Stimulated activated CD4-positive, alpha-beta T cell treated with anti-CD3 and anti-CD28 coated beads, TNF-alpha, amount 100 ng/mL, for 4 hours (primary cell): ENCODE results near the gene CFAP410.

ENCODE experiments used
- DNase-seq, 3 experiments: peaks; one replicate each; pipeline ENCODE4 v3.0.0-alpha.2; 2020; ENCODE audit warnings: low read depth in 3 of 3

The CFAP410 gene

DNA sequence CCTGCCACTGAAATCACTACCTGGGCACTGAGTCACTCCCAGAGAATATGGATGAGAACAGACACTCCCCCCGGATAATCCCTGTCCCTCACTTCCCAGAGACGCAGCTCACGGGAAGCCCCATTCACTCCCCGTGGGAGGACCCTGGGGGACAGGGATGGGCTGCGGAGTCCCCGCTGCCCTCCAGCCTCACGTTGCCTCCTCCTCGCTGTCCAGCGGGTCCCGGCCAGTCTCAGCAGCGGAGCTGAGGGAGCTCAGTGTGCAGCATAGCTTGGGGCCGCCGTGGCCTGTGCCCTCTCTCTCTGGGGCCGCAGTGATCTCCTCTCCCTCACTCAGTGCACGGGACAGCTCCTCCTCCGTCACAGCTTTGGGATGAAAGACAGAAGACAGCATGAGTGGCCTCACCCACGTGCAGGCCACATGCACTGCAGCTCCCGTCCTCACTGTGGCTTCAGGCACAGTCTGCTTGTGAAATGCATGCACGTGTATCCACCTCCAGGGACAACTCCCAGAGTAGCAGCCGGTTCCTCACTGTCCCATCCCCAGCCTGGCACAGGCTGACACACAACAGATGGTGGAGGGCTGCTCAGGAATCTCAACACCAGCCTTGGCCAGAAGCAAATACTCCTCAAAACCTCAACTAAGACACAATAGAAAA, 7.4 kb downstream of the CFAP410 start:
- no peak for DNase-seq

DNA sequence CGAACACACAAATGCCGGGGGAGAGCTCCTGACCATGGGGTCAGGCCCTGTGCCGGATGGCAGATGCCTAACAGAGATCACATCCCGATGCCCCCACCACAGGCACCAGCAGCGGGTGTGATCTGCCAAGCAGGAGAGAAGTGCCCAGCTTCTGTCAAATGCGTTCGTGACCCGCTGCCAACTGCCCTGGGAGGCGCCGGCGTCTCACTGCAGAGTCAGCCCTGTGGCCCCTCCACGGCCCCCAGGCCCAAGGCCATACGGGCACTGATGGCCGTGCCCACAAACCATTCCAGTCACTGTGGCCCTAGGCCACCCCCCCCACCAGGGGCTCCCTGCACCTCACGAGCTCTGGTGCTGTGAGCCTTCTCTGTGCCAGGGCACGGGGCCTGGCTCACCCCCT, 8.0 kb downstream of the CFAP410 start:
- DNase-seq = no peak

DNA sequence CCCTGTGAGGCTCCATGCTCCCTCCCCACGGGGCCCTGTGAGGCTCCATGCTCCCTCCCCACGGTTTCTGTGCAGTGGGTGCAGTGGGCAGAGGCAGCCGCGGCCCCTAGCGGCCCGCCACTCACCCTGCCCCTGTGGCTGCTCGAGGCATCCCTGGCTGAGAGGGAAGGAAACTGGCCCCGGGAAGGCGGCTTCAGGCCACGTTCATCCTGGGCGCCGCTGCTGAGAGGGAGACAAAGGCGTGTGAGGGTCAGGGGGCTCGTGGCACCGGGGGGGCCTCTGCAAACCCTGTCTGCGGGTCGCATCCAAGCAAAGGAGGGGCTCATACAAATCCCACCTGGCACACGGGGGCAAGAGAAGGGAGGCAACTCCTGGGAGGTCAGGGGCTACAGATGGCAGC, 8.5 kb downstream of the CFAP410 start:
- no peak for DNase-seq

DNA sequence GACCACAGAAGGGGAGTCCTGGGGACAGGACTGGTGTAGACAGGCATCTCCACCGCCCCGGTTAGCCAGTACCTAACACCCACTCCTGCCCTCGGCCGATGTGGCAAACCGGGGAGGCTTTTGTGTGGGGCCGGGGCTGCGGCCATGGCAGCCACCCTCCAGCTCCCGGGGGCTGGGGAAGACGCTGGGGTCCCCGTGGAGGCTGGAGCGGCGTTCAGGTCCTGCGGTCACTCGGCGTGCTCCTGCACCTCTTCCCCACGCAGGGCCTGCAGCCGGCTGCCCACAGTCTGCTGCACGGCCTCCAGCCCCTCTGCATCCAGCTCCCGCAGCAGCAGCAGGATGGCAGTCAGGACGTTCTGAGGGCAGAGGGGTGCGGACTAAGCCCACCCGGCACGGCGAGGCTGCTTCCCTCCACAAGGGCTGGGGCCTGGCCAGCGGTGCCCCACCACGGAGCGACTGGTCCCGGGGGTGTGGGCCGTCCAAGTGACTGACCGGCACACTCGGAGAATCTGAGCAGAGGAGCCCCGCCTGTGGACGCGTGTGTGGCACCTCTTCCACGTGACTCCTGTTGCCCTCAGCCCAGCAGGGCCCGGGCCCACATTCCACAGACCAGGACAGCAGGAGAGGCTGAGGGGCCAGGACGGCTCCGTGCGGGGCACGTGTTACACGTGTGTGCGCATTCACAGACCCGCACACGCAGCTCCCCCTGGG, 9.1 kb downstream of the CFAP410 start:
- DNase-seq = no peak

DNA sequence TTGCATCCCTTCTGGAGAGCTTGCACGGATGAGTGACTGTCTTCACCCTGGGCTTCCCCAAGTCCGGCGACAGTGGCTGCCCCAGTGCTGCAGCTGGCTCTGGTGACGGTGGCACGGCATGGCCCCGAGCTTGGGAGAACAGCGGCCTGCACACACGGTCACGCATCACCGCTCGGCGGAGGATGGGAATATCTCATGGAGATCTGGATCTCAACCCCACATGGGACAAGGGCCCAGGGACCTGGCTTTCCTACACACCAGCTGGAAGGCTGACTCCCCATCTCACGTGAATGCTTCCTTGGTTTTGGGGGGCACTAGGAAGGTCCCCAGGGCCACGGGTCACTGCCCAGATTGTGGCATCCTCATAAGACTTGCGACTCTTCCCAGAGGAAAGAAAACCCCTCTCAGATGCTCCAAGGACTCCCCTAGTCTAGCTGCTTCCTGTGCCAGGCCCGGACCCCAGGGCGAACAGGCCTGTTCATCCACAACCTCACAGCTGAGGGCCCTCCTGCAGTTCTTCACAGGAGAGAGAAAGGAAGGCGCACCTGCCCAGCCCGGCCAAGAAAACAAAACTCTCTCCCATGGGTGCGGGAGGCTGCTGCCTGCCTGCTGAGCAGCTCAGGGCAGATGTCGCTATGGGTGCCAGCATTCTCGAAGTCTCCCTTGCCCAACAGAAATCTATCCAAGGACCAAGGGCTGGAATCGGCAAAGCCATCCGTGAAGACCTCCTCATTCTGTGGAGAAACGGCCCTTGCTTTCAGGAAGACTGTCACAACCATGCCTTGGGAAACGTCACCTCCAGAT, 9.9 kb downstream of the CFAP410 start:
- DNase-seq = no peak

DNA sequence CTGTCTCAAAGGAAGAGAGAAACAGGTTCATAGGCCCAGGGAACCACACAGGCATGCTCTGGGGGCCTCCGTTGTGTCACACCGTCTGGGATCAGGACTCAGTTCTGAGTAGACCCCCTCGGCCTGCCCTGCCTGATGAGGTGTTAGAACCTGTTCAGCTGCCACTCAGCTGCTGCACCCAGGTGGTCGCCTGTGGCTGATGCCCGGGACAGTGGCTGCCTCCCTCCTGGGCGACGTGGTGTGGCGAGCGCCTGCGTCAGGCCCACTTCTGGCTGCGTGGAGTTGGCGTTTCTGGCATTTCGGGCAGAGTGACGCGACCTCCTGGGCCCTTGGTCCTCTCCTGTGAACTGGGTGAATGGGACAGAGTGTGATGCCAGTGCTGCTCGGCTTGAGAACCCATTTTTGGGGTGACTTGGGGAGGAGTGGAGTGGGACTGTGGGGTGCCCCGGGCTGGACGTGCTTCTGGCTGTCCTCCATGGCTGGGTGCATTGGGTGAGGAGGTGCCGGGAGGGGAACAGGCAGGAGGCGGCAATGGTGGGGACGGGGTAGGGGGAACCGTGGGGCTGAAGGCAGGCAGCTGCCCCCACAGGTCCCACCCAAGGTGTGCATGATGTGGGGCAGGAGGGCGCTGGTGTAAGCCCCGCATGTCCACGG, 10.8 kb downstream of the CFAP410 start:
- no peak for DNase-seq

DNA sequence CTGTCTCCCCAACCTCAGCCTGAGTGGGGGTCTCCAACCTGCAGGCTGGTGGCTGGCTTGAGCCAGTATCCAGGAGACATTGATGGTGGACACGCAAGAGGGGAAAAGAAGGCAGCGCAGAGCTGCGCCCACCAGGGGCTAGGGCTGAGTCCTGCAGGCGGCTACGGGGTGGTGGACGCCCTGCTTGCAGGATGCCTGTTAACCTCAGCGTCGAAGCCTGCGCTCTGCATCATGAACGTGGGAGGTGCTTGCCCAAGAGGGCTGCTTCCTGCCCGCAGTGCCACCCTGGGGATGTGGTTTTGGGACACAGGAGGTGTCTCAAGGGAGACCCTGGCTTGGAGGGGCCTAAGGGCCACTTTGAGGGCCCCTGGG, 11.6 kb downstream of the CFAP410 start:
- DNase-seq = no peak

DNA sequence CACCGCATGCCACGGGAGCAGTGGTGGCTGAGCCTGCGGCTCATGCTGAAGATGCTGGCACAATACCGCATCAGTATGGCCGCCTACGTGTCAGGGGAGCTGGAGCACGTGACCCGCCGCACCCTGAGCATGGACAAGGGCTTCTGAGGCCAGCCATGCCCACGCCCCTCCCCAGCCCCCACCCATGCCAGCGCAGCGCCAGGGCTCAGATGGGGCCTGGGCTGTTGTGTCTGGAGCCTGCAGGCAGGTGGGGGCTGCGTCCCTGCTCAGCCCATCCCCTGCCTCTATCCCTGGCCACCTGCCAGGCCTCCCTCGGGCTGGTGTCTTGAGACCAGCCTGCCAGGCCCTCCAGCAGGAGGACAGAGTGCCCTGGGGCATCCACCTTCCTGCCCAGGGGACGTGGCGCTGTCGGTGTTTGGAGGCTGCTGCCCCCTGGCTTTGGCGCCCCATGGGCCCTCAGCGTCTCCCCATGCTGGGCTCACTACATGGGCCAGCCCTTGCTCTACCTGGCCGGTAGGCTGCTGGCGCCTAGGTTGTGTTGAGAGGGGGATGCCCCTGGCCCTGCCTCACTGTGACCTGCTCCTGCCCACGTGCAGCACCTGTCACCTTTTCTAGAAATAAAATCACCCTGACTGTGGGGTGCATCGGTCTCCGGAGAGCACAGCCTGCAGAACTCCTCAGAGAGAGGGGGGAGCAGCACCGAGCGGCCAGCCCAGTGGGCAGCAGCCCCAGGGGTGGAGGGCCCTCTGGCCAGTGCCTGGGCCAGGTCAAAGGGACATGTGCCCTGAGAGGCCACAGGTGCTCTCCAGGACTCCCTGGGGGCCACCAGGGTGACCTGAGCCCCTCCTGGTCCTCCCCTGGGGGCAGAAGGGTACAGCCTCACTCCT, 12.2 kb downstream of the CFAP410 start:
- no peak for DNase-seq

DNA sequence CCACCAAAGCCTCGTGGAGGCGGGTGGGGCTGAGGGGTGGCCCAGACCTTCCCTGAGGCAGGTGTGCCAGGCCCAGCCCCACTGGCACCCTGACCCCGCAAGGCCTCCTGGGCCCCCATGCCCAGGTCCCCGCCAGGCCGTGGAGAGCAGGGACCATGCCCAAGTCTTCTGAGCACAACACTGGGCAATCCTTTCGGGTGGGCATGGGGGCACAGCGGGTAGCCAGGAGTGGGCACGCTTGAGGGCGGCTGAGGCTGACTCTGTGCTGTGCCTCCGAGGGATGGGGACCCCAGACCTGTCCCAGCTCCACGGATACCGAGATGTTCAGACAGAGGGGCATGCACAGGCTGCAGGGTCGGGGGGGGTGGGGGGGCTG, 12.9 kb downstream of the CFAP410 start:
- DNase-seq = no peak

DNA sequence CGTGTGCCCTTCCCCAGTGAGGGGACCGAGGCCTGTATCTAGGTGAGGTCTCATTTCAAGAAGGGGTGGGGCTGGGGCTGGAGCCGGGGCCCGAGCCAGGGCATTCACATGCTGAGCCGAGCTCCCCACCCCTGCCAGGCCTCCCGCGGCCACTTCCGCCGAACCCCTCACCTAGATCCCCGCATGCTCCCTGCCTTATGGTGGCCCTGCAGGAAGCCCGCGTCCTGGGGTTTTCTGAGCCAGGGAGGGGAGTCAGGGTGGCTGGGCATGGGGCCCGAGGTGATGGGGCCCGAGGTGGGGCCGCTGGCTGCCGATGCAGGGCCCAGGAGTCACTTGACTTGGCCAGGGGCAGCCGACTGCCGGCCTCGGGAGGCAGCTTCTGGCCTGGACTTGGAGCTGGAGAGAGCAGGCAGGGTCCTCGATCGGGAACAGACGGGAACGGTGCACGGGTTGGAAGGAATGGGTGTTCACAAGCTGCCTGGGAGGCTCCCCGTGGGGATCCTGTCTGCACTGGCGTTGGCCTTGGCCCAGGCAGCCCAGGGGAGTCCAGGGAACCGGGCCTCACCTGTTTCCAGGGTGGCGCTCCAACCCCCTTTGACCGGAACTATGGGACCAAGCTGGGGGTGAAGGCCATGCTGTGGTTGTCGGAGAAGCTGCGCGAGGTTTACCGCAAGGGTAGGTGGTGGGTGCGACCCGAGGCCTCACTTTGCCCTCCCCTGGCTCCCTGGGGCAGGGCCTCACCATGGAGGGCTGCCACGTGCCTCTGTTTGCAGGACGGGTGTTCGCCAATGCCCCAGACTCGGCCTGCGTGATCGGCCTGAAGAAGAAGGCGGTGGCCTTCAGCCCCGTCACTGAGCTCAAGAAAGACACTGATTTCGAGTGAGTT, 13.6 kb downstream of the CFAP410 start:
- DNase-seq = no peak

DNA sequence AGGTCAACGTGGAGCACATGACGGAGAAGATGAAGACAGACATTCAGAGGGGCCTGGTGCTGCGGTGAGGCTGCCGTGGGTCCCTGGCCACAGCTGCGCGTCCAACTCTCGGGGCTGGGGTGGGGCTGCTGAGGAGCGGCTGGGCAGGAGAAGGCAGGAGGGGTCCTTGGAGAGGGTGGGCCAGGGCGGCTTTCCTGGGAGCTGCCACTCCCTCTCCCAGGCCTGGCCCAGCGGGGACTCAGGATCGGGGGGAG, 14.4 kb downstream of the CFAP410 start:
- no peak for DNase-seq

DNA sequence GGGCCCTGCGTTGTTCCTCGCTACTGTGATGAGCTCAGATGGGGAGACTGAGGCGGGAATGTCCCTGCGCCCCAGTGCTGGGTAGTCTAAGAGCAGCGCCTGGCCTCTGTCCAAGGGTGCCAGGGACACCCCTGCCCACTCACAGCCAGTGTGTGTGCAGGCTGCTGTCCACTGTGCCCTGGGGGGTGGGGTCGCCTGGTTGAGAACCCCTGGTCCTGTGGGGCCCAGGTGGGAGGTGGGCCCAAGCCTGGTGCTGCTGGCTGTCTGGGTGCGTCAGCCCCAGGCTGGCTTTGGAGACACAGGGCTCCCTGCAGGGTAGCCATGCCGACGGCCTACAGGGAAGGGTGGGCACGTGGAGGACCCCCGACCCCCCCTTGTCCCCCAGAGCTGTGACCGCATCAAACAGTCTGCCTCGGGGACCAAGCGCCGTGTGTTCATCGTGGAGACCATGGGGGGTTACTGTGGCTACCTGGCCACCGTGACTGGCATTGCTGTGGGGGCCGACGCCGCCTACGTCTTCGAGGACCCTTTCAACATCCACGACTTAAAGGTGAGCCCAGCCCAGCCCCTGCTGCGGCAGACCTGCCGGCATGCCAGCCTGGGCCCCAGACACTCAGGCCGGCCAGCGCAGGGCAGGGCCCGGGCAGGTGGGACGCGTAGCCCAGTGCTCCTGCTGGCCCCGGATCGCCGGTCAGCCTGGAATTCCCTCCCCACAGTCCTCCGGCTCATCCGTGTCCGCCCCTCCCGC, 14.9 kb downstream of the CFAP410 start:
- no peak for DNase-seq

DNA sequence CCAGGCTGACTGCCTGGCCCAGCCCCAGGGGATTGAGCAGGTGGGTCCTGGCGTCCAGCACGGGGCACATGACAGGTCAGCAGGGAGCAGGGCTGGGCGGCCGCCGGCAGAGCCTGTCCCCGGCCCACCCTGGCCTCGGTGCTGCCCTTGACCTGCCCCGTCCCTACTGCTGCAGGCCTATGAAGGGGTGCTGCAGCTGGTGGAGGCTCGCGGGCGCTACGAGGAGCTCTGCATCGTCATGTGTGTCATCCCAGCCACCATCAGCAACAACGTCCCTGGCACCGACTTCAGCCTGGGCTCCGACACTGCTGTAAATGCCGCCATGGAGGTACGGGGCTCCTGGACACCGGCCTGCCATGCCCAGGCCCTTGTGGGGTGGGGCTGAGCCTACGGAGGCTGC, 15.6 kb downstream of the CFAP410 start:
- DNase-seq = no peak

DNA sequence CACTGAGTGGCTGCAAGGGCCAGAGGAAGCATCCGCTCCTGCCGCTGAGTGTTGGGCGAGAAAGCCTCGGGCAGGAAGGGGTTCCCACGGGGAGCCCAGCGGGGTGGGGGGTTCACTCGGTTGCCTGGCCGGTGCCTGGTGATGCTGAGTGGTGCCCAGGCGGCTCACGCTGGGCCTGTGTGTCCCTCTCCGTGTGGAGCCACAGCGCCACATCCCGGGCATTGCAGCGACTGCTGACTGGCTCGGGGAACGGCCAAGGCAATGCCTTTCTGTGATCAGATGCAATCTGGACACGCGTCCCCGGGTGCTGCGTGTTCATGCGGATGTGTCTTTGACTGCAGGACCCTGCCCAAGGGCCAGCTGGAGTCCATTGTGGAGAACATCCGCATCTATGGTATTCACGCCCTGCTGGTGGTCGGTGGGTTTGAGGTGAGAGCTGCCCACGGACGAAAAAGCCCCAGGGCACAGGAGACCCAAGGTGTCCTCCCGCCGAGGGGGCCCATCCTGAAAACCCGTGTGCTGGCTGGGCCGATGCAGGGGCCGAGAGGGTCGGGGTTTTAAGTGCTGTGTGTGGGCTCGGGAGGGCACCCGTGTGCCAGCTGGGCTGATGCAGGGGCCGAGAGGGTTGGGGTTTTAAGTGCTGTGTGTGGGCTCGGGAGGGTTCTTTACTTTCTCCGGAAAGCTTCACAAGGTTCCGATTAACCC, 16.4 kb downstream of the CFAP410 start:
- DNase-seq = no peak

DNA sequence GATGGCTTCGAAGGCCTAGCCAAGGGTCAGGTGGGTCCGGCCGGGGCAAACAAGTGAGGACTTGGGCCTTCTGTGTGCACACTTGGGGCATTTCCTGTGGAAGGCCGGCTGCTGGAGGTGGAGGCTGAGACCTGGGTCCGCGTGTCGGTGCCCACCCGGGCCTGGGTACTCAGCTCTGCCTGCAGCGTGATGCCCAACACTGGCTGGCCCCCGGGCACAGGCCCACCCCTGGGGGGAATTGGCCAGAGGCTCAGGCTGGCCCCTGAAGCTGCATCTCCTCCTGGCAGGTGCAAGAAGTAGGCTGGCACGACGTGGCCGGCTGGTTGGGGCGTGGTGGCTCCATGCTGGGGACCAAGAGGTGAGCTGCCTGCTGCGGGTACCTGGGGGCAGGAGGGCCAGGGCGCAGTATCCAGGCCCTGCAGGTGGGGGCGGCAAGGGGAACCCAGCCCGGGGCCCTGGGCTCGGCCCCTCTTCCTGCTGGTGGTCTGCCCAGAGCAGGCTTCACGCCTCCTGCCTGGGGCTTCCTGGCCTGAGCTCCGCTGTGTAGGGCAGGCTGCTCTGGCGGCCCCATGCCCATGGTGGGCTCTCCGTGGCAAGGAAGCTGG, 17.2 kb downstream of the CFAP410 start:
- DNase-seq = no peak

DNA sequence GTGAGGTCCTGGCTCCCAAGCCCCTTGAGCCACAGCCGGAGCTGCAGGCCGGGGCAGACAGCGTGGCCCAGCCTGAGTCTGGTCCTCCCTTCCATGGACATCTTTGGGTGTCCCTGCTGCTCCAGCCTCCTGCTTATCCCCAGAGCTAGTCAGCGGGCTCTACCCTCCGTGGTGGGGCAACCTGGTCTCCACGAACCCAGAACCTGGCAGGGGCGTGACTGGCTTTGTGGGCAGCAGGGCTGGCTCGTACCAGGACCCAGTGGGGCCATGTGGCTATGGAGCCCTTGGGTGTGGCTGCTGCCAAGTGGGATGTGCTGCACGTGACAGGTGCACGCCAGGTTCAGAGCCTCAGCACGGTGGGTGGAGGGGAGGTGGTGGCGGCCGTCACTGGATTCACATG, 18.3 kb downstream of the CFAP410 start:
- no peak for DNase-seq

DNA sequence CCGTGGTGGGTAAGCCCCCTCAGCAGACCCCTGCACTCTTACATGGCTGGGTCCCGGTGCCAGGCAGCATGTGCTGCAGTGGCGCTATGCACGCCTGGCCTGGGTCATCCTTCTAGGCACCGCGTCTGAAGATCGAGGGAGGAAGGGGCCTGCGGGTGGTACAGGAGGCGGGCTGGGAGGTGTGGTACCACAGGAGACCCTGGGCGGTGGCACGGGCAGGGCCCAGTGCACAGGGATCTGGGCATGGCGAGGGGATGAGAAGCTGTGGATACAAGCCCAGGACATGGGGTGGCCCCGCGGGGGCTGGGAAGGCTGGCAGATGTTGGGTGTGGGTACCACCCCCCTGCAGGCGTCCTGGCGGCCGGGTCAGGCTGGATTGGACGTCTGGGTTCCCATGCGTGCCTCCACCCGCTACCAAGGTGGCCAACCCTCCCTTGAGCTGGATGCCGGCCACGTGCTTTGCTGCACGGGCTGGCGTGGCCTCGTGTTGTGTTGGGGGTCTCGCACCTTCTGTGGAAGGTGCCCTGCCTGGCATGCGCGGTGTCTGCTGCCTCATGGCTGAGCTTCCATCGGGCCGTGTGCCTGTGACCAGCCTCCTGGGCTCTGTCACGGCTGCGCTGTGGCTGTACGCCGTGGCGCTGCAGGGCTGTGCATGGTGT, 19.7 kb downstream of the CFAP410 start:
- DNase-seq = no peak

DNA sequence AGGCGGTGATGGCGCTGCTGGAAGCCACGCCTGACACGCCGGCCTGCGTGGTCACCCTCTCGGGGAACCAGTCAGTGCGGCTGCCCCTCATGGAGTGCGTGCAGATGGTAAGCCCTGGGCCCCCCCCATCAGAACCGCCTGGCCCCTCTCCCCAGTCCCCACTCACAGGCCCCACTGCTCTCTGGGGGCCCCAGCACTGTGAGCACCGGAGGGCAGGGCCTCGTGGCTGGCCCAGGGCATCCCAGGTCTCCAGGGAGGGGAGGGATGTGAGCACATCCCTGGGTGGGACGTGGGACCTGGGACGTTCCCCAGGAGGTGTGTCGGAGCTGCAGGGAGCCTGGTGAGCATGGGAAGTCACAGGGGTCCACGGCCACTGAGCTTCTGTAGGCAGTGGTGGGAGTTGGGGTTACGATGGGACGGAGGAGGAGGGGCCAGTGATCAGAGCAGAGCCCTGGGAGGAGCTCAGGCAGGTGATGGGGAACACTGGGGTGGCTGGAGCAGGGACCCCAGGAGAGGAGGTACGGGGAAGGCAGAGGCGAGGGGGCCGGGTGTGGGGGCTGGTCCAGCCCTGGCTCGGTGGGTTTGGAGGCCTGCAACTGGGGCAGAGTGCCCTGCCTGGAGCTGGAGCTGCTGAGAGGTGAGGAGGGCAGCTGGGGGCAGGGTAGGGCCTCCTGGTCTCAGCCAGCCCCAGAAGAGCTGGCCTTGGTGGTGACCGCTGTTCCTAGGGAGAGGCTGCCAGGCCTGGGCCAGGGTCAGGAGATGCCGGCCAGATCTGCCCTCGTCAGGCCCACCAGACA, 20.5 kb downstream of the CFAP410 start:
- no peak for DNase-seq
